ENCODE results near the gene TAF11L6.
"Not testable (repeated sequence)": the region's sequence is repeated elsewhere in the genome, so short reads cannot be mapped to it uniquely, and the experiment has no call there.

Gene TAF11L6

GRCh38 chr5:17528369-17528768 lies at the start of gene TAF11L6:
TAF11L6 (plus strand) TSS chr5:17528669.
- not testable (repeated sequence) for H3K4me3 ChIP-seq (ENCODE audit: low read depth, low read length); DNase-seq (ENCODE audit: low read depth)

GRCh38 chr5:17481378-17481777 lies 47.1 kb upstream of the TAF11L6 start:
- H3K4me3 ChIP-seq (ENCODE audit: low read depth, low read length) = no peak overlapping the region
- DNase-seq (ENCODE audit: low read depth) = no peak

- no peak for DNase-seq (ENCODE audit: low read depth)
- H3K4me3 ChIP-seq (ENCODE audit: low read depth, low read length) = no peak overlapping the region
Measured at GRCh38 chr5:17482790-17483189, 45.7 kb upstream of the TAF11L6 start.

- H3K4me3 ChIP-seq (ENCODE audit: low read depth, low read length); DNase-seq (ENCODE audit: low read depth): not testable (repeated sequence)
Measured at GRCh38 chr5:17486464-17487173, 41.9 kb upstream of the TAF11L6 start.

- DNase-seq (ENCODE audit: low read depth) = no peak
Measured at GRCh38 chr5:17487174-17487512, 41.3 kb upstream of the TAF11L6 start.

GRCh38 chr5:17491257-17491656 lies 37.2 kb upstream of the TAF11L6 start:
- H3K4me3 ChIP-seq (ENCODE audit: low read depth, low read length) = not testable (repeated sequence)

More at GRCh38 chr5:17487174-17487512, 41.3 kb upstream of the TAF11L6 start:
- no peak overlapping the region for H3K4me3 ChIP-seq (ENCODE audit: low read depth, low read length)

GRCh38 chr5:17492770-17493169 lies 35.7 kb upstream of the TAF11L6 start:
- no peak overlapping the region for H3K4me3 ChIP-seq (ENCODE audit: low read depth, low read length)
- no peak for DNase-seq (ENCODE audit: low read depth)

More at GRCh38 chr5:17491257-17491656, 37.2 kb upstream of the TAF11L6 start:
- not testable (repeated sequence) for DNase-seq (ENCODE audit: low read depth)

GRCh38 chr5:17497446-17497845 lies 31.0 kb upstream of the TAF11L6 start:
- no peak for DNase-seq (ENCODE audit: low read depth)
- H3K4me3 ChIP-seq (ENCODE audit: low read depth, low read length) = no peak overlapping the region

GRCh38 chr5:17497931-17498330 lies 30.5 kb upstream of the TAF11L6 start, which contains the start of gene TAF11L2:
TAF11L2 (plus strand) TSS chr5:17498231.
- not testable (repeated sequence) for H3K4me3 ChIP-seq (ENCODE audit: low read depth, low read length); DNase-seq (ENCODE audit: low read depth)

- H3K4me3 ChIP-seq (ENCODE audit: low read depth, low read length) = no peak overlapping the region
- no peak for DNase-seq (ENCODE audit: low read depth)
Measured at GRCh38 chr5:17511775-17512325, 16.6 kb upstream of the TAF11L6 start.

- not testable (repeated sequence) for DNase-seq (ENCODE audit: low read depth)
Measured at GRCh38 chr5:17517526-17517925, 10.9 kb upstream of the TAF11L6 start.

GRCh38 chr5:17518067-17518466 lies 10.4 kb upstream of the TAF11L6 start, which contains the start of gene TAF11L3:
TAF11L3 (plus strand) TSS chr5:17518367.
- DNase-seq (ENCODE audit: low read depth); H3K4me3 ChIP-seq (ENCODE audit: low read depth, low read length): not testable (repeated sequence)

More at GRCh38 chr5:17517526-17517925, 10.9 kb upstream of the TAF11L6 start:
- not testable (repeated sequence) for H3K4me3 ChIP-seq (ENCODE audit: low read depth, low read length)

GRCh38 chr5:17519508-17519907 lies 9.0 kb upstream of the TAF11L6 start:
- H3K4me3 ChIP-seq (ENCODE audit: low read depth, low read length); DNase-seq (ENCODE audit: low read depth): not testable (repeated sequence)

GRCh38 chr5:17521501-17521900 lies 7.0 kb upstream of the TAF11L6 start, which contains the start of gene TAF11L4:
TAF11L4 (plus strand) TSS chr5:17521801.
- DNase-seq (ENCODE audit: low read depth) = not testable (repeated sequence)

GRCh38 chr5:17524935-17525334 lies 3.5 kb upstream of the TAF11L6 start, which contains the start of gene TAF11L5:
TAF11L5 (plus strand) TSS chr5:17525235.
- H3K4me3 ChIP-seq (ENCODE audit: low read depth, low read length); DNase-seq (ENCODE audit: low read depth): not testable (repeated sequence)

More at GRCh38 chr5:17521501-17521900, 7.0 kb upstream of the TAF11L6 start, which contains the start of gene TAF11L4:
- not testable (repeated sequence) for H3K4me3 ChIP-seq (ENCODE audit: low read depth, low read length)

- DNase-seq (ENCODE audit: low read depth); H3K4me3 ChIP-seq (ENCODE audit: low read depth, low read length): not testable (repeated sequence)
Measured at GRCh38 chr5:17526504-17526903, 2.0 kb upstream of the TAF11L6 start.
